Amniotic epithelial cell (primary cell): ENCODE data around the gene HPF1.
"Not testable (repeated sequence)": the region's sequence is repeated elsewhere in the genome, so short reads cannot be mapped to it uniquely, and the experiment has no call there.

Experiments
- DNase-seq: peaks from one replicate; pipeline ENCODE4 v3.0.0-alpha.2; 2010; ENCODE audit warnings: low read depth

HPF1 gene

GRCh38 chr4:169738604-169739003 lies 19.1 kb downstream of the HPF1 start:
- DNase-seq: not testable (repeated sequence)

- no peak for DNase-seq
These were observed 27.2 kb downstream of the HPF1 start for GRCh38 chr4:169730564-169730963.

GRCh38 chr4:169727616-169728015 lies 30.1 kb downstream of the HPF1 start:
- no peak for DNase-seq

GRCh38 chr4:169724260-169724659 lies 33.5 kb downstream of the HPF1 start:
- peak; percentile 49 for DNase-seq

- DNase-seq: peak; percentile 25
These were observed 34.4 kb downstream of the HPF1 start for GRCh38 chr4:169723207-169723965.

GRCh38 chr4:169720529-169720928 lies 37.2 kb downstream of the HPF1 start:
- DNase-seq: no peak

- DNase-seq: no peak
These were observed 41.1 kb downstream of the HPF1 start for GRCh38 chr4:169716677-169717076.

- no peak for DNase-seq
These were observed 41.9 kb downstream of the HPF1 start for GRCh38 chr4:169715826-169716225.

- no peak for DNase-seq
These were observed 49.6 kb downstream of the HPF1 start for GRCh38 chr4:169707958-169708643.

- no peak for DNase-seq
These were observed 59.4 kb downstream of the HPF1 start for GRCh38 chr4:169698331-169698730.

GRCh38 chr4:169690787-169691186 lies 67.0 kb downstream of the HPF1 start:
- no peak for DNase-seq

- no peak for DNase-seq
These were observed 68.1 kb downstream of the HPF1 start for GRCh38 chr4:169689681-169690080.

GRCh38 chr4:169682372-169683047 lies 75.2 kb downstream of the HPF1 start:
- peak; percentile 68 for DNase-seq
